ENCODE results near the gene ERC2. TPM values are rescaled to one million over a fixed set of nuclear protein-coding genes. Genes with fewer than 3 reads are reported as not detected.

The ERC2 gene
- total and polyA plus RNA-seq, 2 donors (not counting 3 experiments of a cell fraction or from before 2014, with no cell fraction given): 5.6 to 15.5 TPM

DNA sequence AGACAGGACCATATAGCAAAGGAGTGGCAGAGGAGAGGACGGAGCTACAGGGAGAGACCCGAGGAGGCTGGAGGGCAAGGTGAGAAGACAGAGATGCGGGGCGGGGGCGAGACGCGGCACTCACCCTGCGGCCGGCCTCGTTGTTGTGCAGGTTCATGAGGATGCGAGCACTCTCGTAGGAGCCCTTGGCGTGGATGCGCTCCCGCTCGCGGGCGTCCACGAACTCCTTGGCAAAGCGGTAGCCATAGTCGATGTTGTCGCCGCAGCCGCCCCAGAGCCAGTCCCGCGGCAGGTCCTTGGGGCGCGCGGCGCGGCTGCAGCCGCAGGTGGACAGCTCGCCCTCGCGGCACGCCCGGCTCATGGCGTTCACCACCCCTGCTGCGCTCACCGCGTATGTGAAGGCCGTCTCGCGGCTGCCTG, 994.0 kb downstream of the ERC2 start:
- peaks cover 0 to 12% of the 10 kb centered on the region in 2 experiments for H3K27me3 ChIP-seq (ENCODE audit: control insufficient read depth in 2 of 2, insufficient read depth in 2 of 2, low read length in 2 of 2)
- DNase-seq (ENCODE audit: low read depth, low spot score) (no peak), FAIRE-seq (no peak)
- no peak for TF ChIP-seq FOS (IDR thresholded peaks at IDR 0.05; ENCODE audit: borderline replicate concordance, insufficient read depth, low read length)
- TF ChIP-seq POLR2AphosphoS5 (IDR thresholded peaks at IDR 0.05; ENCODE audit: insufficient read depth, low read depth, low read length): no peak
- TF ChIP-seq JUN (IDR thresholded peaks at IDR 0.05; ENCODE audit: borderline replicate concordance, insufficient read depth, insufficient read length, low read depth): no peak
- TF ChIP-seq POLR2A (IDR thresholded peaks at IDR 0.05; ENCODE audit: low read depth, low read length): no peak
- TF ChIP-seq EZH2 (IDR thresholded peaks at IDR 0.05; ENCODE audit: borderline replicate concordance, low read depth, low read length, severe bottlenecking): no peak
- TF ChIP-seq, protein P1, sequence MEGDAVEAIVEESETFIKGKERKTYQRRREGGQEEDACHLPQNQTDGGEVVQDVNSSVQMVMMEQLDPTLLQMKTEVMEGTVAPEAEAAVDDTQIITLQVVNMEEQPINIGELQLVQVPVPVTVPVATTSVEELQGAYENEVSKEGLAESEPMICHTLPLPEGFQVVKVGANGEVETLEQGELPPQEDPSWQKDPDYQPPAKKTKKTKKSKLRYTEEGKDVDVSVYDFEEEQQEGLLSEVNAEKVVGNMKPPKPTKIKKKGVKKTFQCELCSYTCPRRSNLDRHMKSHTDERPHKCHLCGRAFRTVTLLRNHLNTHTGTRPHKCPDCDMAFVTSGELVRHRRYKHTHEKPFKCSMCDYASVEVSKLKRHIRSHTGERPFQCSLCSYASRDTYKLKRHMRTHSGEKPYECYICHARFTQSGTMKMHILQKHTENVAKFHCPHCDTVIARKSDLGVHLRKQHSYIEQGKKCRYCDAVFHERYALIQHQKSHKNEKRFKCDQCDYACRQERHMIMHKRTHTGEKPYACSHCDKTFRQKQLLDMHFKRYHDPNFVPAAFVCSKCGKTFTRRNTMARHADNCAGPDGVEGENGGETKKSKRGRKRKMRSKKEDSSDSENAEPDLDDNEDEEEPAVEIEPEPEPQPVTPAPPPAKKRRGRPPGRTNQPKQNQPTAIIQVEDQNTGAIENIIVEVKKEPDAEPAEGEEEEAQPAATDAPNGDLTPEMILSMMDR (IDR thresholded peaks at IDR 0.05; ENCODE audit: extremely low read depth in 1 of 2, insufficient read depth in 1 of 2, low read depth in 1 of 2, low read length in 2 of 2): no peak
- no peak for TF ChIP-seq MYC (IDR thresholded peaks at IDR 0.05; ENCODE audit: low read depth, low read length)
- no peak for TF ChIP-seq MAX (IDR thresholded peaks at IDR 0.05; ENCODE audit: insufficient read depth, insufficient read length)
- TF ChIP-seq GATA2 (IDR thresholded peaks at IDR 0.05; ENCODE audit: insufficient read depth, insufficient read length, low read depth, low read length): no peak
- H3K9ac ChIP-seq (replicated peaks; ENCODE audit: extremely low read depth, insufficient read depth, low read length): no peak overlapping the region
- no TSS peak for BruUV-seq (replicated peaks)
- H2AFZ ChIP-seq (ENCODE audit: low read depth, low read length): no peak overlapping the region
- POLR2A ChIA-PET: no interaction called here
- CTCF ChIA-PET: no interaction called here
- no peaks in the 10 kb centered on the region for H3K36me3 ChIP-seq (ENCODE audit: control insufficient read depth in 2 of 2, extremely low read depth in 1 of 2, insufficient read depth in 2 of 2, low read length in 2 of 2)
- H4K20me1 ChIP-seq (replicated peaks; ENCODE audit: control insufficient read depth, extremely low read depth, insufficient read depth, low read length): no peaks in the 10 kb centered on the region
- no peak overlapping the region for H3K27ac ChIP-seq (ENCODE audit: insufficient read depth, low read depth, low read length)
- no peaks in the 10 kb centered on the region for H3K9me3 ChIP-seq (replicated peaks; ENCODE audit: control insufficient read depth, insufficient read depth, low read length)
- intact Hi-C loops (cut with micrococcal nuclease): no loop called here
- no peaks in the 10 kb centered on the region for H3K79me2 ChIP-seq (ENCODE audit: control insufficient read depth, insufficient read depth, low read length)
- no peaks in the 10 kb centered on the region for H3K4me1 ChIP-seq (ENCODE audit: control insufficient read depth, extremely low read depth, insufficient read depth, low read length)
- no peak overlapping the region for H3K4me3 ChIP-seq (replicated peaks in 1 of 3; ENCODE audit: insufficient read depth in 1 of 3, low read depth in 1 of 3, low read length in 3 of 3)
- dilution Hi-C loops (cut with MboI; ENCODE audit: extremely low pct_ligation_motif_present, low sequenced_read_pairs): no loop called here
- H3K9me1 ChIP-seq (replicated peaks; ENCODE audit: control insufficient read depth, extremely low read depth, insufficient read depth, low read length): no peaks in the 10 kb centered on the region
- H3K4me2 ChIP-seq (ENCODE audit: insufficient read depth, low read length): no peak overlapping the region
